NCI-H526 treated with DMSO at 0.1 percent for 48 hours (cell line): ENCODE data around the gene COCH.

ENCODE experiments used
- DNase-seq: peaks from one replicate; lab custom pipeline; 2025; lab: John Stamatoyannopoulos, UW

The COCH gene

GRCh38 chr14:30874120-30874998, at the start of gene COCH:
Gene COCH, plus strand, starts transcription at chr14:30874559. Its CDS starts 380 bp downstream, at chr14:30874939.
- DNase-seq, result peak; percentile 62

- DNase-seq, result no peak
These were observed 48.3 kb upstream of the COCH start for GRCh38 chr14:30826070-30826469.

- no peak for DNase-seq
These were observed 44.5 kb upstream of the COCH start for GRCh38 chr14:30829853-30830252.

GRCh38 chr14:30834353-30834752, 40.0 kb upstream of the COCH start:
- DNase-seq, result no peak

- no peak for DNase-seq
These were observed 36.0 kb upstream of the COCH start for GRCh38 chr14:30838351-30838750.

- DNase-seq, result no peak
These were observed 34.1 kb upstream of the COCH start for GRCh38 chr14:30840086-30840779.

- DNase-seq, result no peak
These were observed 31.9 kb upstream of the COCH start for GRCh38 chr14:30842431-30842830.

GRCh38 chr14:30848449-30849240, 25.7 kb upstream of the COCH start:
- no peak for DNase-seq

- no peak for DNase-seq
These were observed 25.0 kb upstream of the COCH start for GRCh38 chr14:30849354-30849753.

GRCh38 chr14:30849983-30850382, 24.4 kb upstream of the COCH start:
- no peak for DNase-seq

GRCh38 chr14:30853946-30854345, 20.4 kb upstream of the COCH start:
- no peak for DNase-seq

- no peak for DNase-seq
These were observed 19.9 kb upstream of the COCH start for GRCh38 chr14:30854492-30854891.

- DNase-seq, result no peak
These were observed 18.9 kb upstream of the COCH start for GRCh38 chr14:30855345-30856037.

GRCh38 chr14:30861200-30861599, 13.2 kb upstream of the COCH start:
- no peak for DNase-seq

- no peak for DNase-seq
These were observed 9.4 kb upstream of the COCH start for GRCh38 chr14:30864934-30865333.

GRCh38 chr14:30868736-30869135, 5.6 kb upstream of the COCH start:
- no peak for DNase-seq

GRCh38 chr14:30869551-30870155, 4.7 kb upstream of the COCH start:
- DNase-seq, result no peak

- no peak for DNase-seq
These were observed 1.8 kb upstream of the COCH start for GRCh38 chr14:30872602-30873001.

GRCh38 chr14:30873308-30874119, 845 bp upstream of the COCH start:
- DNase-seq, result no peak

- DNase-seq, result peak; percentile 28
These were observed 834 bp downstream of the COCH start for GRCh38 chr14:30874999-30875787.
